ENCODE data around the gene VASP. TPM values are rescaled to one million over a fixed set of nuclear protein-coding genes. Genes with fewer than 3 reads are reported as not detected.

The VASP gene
- polyA plus RNA-seq, 1 donor from 2014 or later, result 6.1 TPM

- TF ChIP-seq RAD21 (conservative IDR thresholded peaks at IDR 0.05), result peak; percentile 74
- TF ChIP-seq POLR2AphosphoS5 (IDR thresholded peaks at IDR 0.05), result no peak
Observed at GRCh38 chr19:45523642-45524256, 16.5 kb downstream of the VASP start (continued).

DNA sequence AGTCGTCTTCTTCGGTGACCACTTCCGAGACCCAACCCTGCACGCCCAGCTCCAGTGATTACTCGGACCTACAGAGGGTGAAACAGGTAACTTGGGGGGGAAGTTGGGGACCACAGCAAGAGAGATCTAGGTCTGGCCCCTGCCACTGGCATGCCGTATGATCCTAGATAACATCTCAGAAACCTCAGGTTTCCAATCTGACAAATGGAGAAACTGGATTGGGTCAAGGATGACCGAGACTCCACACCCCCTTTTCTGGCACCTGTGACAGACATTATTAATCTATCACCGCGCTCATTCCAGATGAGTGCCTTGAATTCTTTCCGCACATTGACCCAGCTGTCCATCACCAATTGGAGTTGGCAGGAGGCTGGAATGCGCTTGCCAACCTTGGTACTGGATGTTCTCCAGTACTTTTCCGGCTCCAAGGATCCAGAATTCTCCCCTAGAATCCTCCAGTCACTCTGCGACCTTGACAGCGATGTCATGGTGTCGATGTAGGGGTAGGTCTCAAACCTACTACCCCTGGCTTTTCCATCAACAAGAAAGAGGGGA, 17.4 kb downstream of the VASP start:
- Histone ChIP-seq H4K20me1 (ENCODE audit: insufficient read depth) (no peaks in the 10 kb centered on the region), H3K36me3 (ENCODE audit: insufficient read depth, low read length) (no peaks in the 10 kb centered on the region), H3K27ac (ENCODE audit: low read length) (no peak overlapping the region), H2AFZ (ENCODE audit: low read depth, low read length) (no peak overlapping the region), H3K9ac (ENCODE audit: low read length) (no peak overlapping the region), H3K9me3 (ENCODE audit: low read length) (no peaks in the 10 kb centered on the region), H3K4me3 (ENCODE audit: low read length) (no peak overlapping the region), H3K9me2 (ENCODE audit: insufficient read depth, low read length) (no peaks in the 10 kb centered on the region), H3K79me2 (replicated peaks; ENCODE audit: insufficient read depth, low read length) (no peaks in the 10 kb centered on the region), H3K4me2 (ENCODE audit: low read length) (no peak overlapping the region), H3F3A (ENCODE audit: insufficient read depth, low read length, poor library complexity, severe bottlenecking) (no peaks in the 10 kb centered on the region), H3K27me3 (ENCODE audit: insufficient read depth, low read depth, low read length) (peaks cover 5% of the 10 kb centered on the region)
- TF ChIP-seq EZH2 (IDR thresholded peaks at IDR 0.05; ENCODE audit: borderline replicate concordance, insufficient read depth, low read length, poor library complexity, severe bottlenecking), result no peak
- no peak for TF ChIP-seq RAD21 (conservative IDR thresholded peaks at IDR 0.05)
- no peak for TF ChIP-seq POLR2AphosphoS5 (IDR thresholded peaks at IDR 0.05)
- TF ChIP-seq EP300 (conservative IDR thresholded peaks at IDR 0.05; ENCODE audit: poor library complexity, severe bottlenecking), result no peak

DNA sequence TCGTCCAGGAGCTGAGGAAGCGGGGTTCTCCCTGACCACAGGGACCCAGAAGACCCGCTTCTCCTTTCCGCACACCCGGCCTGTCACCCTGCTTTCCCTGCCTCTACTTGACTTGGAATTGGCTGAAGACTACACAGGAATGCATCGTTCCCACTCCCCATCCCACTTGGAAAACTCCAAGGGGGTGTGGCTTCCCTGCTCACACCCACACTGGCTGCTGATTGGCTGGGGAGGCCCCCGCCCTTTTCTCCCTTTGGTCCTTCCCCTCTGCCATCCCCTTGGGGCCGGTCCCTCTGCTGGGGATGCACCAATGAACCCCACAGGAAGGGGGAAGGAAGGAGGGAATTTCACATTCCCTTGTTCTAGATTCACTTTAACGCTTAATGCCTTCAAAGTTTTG, 18.9 kb downstream of the VASP start:
- Histone ChIP-seq H3K27me3 (ENCODE audit: insufficient read depth, low read depth, low read length) (peaks cover 8% of the 10 kb centered on the region), H3K9me3 (ENCODE audit: low read length) (no peaks in the 10 kb centered on the region), H3K4me3 (ENCODE audit: low read length) (no peak overlapping the region), H3K4me2 (ENCODE audit: low read length) (no peak overlapping the region), H4K20me1 (ENCODE audit: insufficient read depth) (no peaks in the 10 kb centered on the region), H3K36me3 (ENCODE audit: insufficient read depth, low read length) (no peaks in the 10 kb centered on the region), H2AFZ (ENCODE audit: low read depth, low read length) (no peak overlapping the region), H3K27ac (ENCODE audit: low read length) (no peak overlapping the region), H3K9ac (ENCODE audit: low read length) (no peak overlapping the region), H3K9me2 (ENCODE audit: insufficient read depth, low read length) (no peaks in the 10 kb centered on the region), H3F3A (ENCODE audit: insufficient read depth, low read length, poor library complexity, severe bottlenecking) (no peaks in the 10 kb centered on the region), H3K79me2 (replicated peaks; ENCODE audit: insufficient read depth, low read length) (no peaks in the 10 kb centered on the region)
- no peak for TF ChIP-seq TAF1 (IDR thresholded peaks at IDR 0.05; ENCODE audit: low read depth)
- TF ChIP-seq SMC3 (conservative IDR thresholded peaks at IDR 0.05; ENCODE audit: poor library complexity), result no peak
- no peak for TF ChIP-seq MXI1 (conservative IDR thresholded peaks at IDR 0.05; ENCODE audit: poor library complexity, severe bottlenecking)
- no peak for TF ChIP-seq POLR2AphosphoS5 (IDR thresholded peaks at IDR 0.05)
- TF ChIP-seq, protein P1, sequence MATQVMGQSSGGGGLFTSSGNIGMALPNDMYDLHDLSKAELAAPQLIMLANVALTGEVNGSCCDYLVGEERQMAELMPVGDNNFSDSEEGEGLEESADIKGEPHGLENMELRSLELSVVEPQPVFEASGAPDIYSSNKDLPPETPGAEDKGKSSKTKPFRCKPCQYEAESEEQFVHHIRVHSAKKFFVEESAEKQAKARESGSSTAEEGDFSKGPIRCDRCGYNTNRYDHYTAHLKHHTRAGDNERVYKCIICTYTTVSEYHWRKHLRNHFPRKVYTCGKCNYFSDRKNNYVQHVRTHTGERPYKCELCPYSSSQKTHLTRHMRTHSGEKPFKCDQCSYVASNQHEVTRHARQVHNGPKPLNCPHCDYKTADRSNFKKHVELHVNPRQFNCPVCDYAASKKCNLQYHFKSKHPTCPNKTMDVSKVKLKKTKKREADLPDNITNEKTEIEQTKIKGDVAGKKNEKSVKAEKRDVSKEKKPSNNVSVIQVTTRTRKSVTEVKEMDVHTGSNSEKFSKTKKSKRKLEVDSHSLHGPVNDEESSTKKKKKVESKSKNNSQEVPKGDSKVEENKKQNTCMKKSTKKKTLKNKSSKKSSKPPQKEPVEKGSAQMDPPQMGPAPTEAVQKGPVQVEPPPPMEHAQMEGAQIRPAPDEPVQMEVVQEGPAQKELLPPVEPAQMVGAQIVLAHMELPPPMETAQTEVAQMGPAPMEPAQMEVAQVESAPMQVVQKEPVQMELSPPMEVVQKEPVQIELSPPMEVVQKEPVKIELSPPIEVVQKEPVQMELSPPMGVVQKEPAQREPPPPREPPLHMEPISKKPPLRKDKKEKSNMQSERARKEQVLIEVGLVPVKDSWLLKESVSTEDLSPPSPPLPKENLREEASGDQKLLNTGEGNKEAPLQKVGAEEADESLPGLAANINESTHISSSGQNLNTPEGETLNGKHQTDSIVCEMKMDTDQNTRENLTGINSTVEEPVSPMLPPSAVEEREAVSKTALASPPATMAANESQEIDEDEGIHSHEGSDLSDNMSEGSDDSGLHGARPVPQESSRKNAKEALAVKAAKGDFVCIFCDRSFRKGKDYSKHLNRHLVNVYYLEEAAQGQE (IDR thresholded peaks at IDR 0.05; ENCODE audit: borderline replicate concordance), result no peak
- no peak for TF ChIP-seq EZH2 (IDR thresholded peaks at IDR 0.05; ENCODE audit: borderline replicate concordance, insufficient read depth, low read length, poor library complexity, severe bottlenecking)
- TF ChIP-seq, protein P2, sequence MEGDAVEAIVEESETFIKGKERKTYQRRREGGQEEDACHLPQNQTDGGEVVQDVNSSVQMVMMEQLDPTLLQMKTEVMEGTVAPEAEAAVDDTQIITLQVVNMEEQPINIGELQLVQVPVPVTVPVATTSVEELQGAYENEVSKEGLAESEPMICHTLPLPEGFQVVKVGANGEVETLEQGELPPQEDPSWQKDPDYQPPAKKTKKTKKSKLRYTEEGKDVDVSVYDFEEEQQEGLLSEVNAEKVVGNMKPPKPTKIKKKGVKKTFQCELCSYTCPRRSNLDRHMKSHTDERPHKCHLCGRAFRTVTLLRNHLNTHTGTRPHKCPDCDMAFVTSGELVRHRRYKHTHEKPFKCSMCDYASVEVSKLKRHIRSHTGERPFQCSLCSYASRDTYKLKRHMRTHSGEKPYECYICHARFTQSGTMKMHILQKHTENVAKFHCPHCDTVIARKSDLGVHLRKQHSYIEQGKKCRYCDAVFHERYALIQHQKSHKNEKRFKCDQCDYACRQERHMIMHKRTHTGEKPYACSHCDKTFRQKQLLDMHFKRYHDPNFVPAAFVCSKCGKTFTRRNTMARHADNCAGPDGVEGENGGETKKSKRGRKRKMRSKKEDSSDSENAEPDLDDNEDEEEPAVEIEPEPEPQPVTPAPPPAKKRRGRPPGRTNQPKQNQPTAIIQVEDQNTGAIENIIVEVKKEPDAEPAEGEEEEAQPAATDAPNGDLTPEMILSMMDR (IDR thresholded peaks at IDR 0.05; ENCODE audit: poor library complexity, severe bottlenecking), result no peak
- no peak for TF ChIP-seq EP300 (conservative IDR thresholded peaks at IDR 0.05; ENCODE audit: poor library complexity, severe bottlenecking)
- TF ChIP-seq RAD21 (conservative IDR thresholded peaks at IDR 0.05), result no peak
